Bone marrow (tissue), 2 donors: ENCODE results near the gene LZTFL1.

Experiments
- DNase-seq, 2 donors: peaks; one replicate each; lab custom pipeline; 2025; lab: John Stamatoyannopoulos, UW

Gene LZTFL1

GRCh38 chr3:45841757-45842491, at the start of gene LZTFL1:
LZTFL1 (minus strand) TSS chr3:45842119; CDS start chr3:45841991, 128 bp downstream.
- peak; percentile 66 to 93 for DNase-seq

GRCh38 chr3:45890405-45890804, 48.5 kb upstream of the LZTFL1 start:
- no peak for DNase-seq

- peak in 1 of 2 donors; percentile 16 for DNase-seq
Observed at GRCh38 chr3:45889337-45889736, 47.4 kb upstream of the LZTFL1 start.

GRCh38 chr3:45887759-45888511, 46.0 kb upstream of the LZTFL1 start:
- DNase-seq: no peak

GRCh38 chr3:45887285-45887684, 45.4 kb upstream of the LZTFL1 start:
- DNase-seq: no peak

GRCh38 chr3:45885979-45886705, 44.2 kb upstream of the LZTFL1 start, which contains the start of gene CCR9:
CCR9 (plus strand) TSS chr3:45886543; CDS start chr3:45894934, 8,391 bp downstream.
- DNase-seq: no peak

GRCh38 chr3:45884368-45885201, 42.7 kb upstream of the LZTFL1 start:
- DNase-seq: no peak

GRCh38 chr3:45881078-45882022, 39.4 kb upstream of the LZTFL1 start:
- no peak for DNase-seq

- DNase-seq: no peak
Observed at GRCh38 chr3:45880725-45881077, 38.8 kb upstream of the LZTFL1 start.

- no peak for DNase-seq
Observed at GRCh38 chr3:45878124-45878523, 36.2 kb upstream of the LZTFL1 start.

- DNase-seq: no peak
Observed at GRCh38 chr3:45874677-45875346, 32.9 kb upstream of the LZTFL1 start.

- no peak for DNase-seq
Observed at GRCh38 chr3:45873638-45874037, 31.7 kb upstream of the LZTFL1 start.

GRCh38 chr3:45873036-45873435, 31.1 kb upstream of the LZTFL1 start:
- DNase-seq: no peak

GRCh38 chr3:45872569-45872968, 30.6 kb upstream of the LZTFL1 start:
- DNase-seq: no peak

GRCh38 chr3:45871780-45872179, 29.9 kb upstream of the LZTFL1 start:
- no peak for DNase-seq

GRCh38 chr3:45870099-45870498, 28.2 kb upstream of the LZTFL1 start:
- no peak for DNase-seq

GRCh38 chr3:45869638-45870037, 27.7 kb upstream of the LZTFL1 start:
- DNase-seq: no peak

- DNase-seq: no peak
Observed at GRCh38 chr3:45868650-45869049, 26.7 kb upstream of the LZTFL1 start.

GRCh38 chr3:45868213-45868612, 26.3 kb upstream of the LZTFL1 start:
- no peak for DNase-seq

GRCh38 chr3:45865563-45865962, 23.6 kb upstream of the LZTFL1 start:
- no peak for DNase-seq
